ENCODE measurements around the gene C1QTNF12.

GRCh38 chr1:1218524-1219200 is 27.9 kb downstream of the C1QTNF12 start:
- no peak for TF ChIP-seq YY1 (IDR thresholded peaks at IDR 0.05; ENCODE audit: insufficient read depth, insufficient read length)
- TF ChIP-seq ZNF274 (IDR thresholded peaks at IDR 0.05; ENCODE audit: low read depth, low read length) = no peak
